ENCODE measurements around the gene PNLDC1. TPM values are rescaled to one million over a fixed set of nuclear protein-coding genes. Genes with fewer than 3 reads are reported as not detected.
A peak's percentile ranks its signal among the peaks of the same experiment; 100 is the strongest.
"Not testable (repeated sequence)": the region's sequence is repeated elsewhere in the genome, so short reads cannot be mapped to it uniquely, and the experiment has no call there.

The PNLDC1 gene
- polyA plus RNA-seq, 10 donors = 0.08 to 1.1 (median 0.37) TPM

DNA sequence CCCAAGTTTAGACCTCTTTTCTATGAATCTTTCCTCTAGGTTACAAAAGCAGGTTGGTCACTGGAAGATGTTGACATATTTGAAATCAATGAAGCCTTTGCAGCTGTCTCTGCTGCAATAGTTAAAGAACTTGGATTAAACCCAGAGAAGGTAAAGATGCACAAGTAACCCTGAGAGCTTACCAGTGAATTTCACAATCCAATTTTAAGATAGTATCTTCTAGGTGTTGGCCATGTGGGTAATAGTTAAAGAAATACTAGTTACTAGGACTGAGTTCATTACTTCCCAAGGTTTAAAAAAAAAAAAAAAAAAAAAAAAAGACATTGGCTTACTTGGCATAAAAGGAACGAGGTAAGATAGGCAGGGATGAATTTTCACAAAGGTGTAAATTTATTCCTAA, 21.9 kb upstream of the PNLDC1 start:
- DNase-seq = no peak

GRCh38 chr6:159778542-159779103, 21.5 kb upstream of the PNLDC1 start:
- no peak for DNase-seq

GRCh38 chr6:159788276-159788675, 11.8 kb upstream of the PNLDC1 start:
- peak in 1 of 3 donors; percentile 7 for DNase-seq

- peak; percentile 15 to 65 (median 34) for DNase-seq
Observed at GRCh38 chr6:159788753-159789376, 11.2 kb upstream of the PNLDC1 start.

DNA sequence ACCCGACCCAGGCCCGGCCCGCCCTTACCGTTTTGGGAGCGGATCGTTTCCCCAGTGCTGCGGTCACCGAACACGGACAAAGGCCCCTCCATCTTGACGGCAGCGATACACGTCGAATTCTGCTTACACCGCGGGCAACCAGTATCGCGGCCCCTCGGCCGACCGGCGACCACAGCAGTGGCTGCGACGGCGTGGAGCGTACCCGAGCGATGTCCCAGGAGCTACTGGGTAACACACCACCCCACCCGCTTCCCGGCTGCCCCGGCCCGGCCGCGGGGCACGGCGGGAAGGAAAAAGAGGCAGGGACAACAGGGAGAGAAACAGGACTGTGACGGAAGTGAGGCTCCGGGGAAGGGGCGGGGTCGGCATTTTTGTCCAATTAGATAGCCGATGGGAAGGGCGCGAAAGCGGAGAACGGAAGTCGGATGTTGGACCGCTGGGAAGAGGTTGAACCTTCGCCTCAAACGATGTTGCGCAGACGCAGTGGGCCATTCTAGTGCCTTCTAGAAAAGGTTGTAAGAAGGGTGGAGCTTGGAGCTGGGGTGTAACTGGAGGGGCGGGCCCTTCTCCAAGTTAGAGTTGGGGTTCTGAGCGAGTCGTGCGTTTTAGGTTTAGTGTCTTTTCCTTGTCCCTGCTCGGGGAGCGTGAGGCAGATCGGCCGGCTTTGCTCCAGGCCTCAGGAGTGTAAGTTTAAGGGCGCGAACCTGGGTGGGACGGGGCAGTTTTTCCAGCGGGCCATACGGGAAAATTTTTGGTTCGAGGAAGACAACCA, 10.5 kb upstream of the PNLDC1 start, which contains the start of gene TCP1:
Gene TCP1 (minus strand): TSS at position 226 of the 772 bp plus-strand sequence. CDS start 134 bp downstream, at position 92.
- peak; percentile 100 for DNase-seq

GRCh38 chr6:159790149-159790955, 9.7 kb upstream of the PNLDC1 start, which contains the start of gene MRPL18:
MRPL18 (plus strand) TSS chr6:159790467; CDS start chr6:159790588, 121 bp downstream.
- peak; percentile 97 to 99 (median 98) for DNase-seq

DNA sequence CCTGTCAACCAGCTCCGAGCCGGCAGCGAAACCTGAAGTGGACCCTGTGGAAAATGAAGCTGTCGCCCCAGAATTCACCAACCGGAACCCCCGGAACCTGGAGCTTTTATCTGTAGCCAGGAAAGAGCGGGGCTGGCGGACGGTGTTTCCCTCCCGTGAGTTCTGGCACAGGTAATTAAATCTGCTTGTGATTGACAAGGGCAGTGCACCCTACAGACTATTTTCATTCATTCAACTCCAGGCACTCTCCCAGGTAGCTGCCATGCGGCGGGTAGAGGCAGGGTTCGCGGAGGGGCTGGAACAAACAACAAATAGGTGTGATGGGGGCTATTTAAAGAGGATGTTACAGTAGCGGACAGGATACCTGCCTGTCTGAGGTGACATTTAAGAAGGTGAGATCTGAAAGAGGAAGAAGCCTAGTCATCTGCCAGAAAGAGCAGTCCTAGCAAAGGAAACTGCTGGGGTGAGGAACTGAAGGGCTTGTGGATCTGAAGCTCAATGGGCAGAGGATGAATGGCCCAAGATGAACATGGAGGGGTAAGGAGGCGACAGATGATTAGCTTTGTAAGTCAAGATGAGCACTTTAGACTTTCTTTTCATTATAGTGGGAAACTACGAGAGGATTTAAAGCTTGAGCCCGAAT, 9.0 kb upstream of the PNLDC1 start:
- peak in 2 of 3 donors; percentile 2 for DNase-seq

DNA sequence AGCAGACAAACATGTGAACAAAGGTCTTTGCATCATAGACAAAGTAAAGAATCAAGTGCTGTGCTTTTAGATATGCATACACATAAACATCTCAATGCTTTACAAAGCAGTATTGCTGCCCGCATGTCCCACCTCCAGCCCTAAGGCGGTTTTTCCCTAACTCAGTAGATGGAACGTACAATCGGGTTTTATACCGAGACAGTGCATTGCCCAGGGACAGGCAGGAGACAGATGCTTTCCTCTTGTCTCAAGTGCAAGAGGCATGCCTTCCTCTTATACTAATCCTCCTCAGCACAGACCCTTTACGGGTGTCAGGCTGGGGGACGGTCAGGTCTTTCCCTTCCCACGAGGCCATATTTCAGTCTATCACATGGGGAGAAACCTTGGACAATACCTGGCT, 5.1 kb upstream of the PNLDC1 start:
- DNase-seq = not testable (repeated sequence)

- DNase-seq = no peak
Observed at GRCh38 chr6:159797554-159797953, 2.5 kb upstream of the PNLDC1 start.

DNA sequence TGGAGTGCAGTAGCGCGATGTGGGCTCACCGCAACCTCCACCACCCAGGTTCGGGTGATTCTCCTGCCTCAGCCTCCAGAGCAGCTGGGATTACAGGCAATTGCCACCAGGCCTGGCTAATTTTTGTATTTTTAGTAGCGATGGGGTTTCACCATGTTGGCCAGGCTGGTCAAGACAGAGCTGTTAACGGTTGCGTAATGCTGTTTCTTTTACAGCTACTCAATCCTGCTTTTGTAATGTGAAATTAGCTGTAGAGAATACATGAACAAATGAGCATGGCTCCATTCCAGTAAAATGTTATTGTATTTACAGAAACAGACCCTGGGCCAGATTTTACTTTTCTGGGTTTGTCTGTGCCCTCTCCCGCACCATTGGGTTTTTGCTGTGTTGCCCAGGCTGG, 1.9 kb downstream of the PNLDC1 start:
- no peak for DNase-seq

DNA sequence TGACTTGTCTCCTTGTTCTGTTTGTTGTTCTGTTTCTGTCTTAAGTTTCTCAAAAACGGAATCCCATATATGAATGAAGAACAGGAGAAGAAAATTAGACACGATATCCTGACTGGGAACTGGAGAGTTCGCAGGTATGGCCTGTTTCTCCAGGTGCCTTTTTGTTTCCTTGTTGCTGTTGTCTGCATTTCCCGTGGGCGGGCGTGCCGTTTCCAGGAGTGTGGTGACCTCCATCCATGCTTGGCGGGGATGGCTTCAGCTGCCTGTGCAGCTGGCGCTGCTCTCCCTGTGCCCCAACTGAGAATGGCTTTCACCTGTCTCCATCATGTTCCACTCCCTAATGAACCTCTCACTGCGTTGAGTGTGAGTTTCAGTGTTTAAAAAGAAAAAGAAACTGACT, 4.4 kb downstream of the PNLDC1 start:
- no peak for DNase-seq

DNA sequence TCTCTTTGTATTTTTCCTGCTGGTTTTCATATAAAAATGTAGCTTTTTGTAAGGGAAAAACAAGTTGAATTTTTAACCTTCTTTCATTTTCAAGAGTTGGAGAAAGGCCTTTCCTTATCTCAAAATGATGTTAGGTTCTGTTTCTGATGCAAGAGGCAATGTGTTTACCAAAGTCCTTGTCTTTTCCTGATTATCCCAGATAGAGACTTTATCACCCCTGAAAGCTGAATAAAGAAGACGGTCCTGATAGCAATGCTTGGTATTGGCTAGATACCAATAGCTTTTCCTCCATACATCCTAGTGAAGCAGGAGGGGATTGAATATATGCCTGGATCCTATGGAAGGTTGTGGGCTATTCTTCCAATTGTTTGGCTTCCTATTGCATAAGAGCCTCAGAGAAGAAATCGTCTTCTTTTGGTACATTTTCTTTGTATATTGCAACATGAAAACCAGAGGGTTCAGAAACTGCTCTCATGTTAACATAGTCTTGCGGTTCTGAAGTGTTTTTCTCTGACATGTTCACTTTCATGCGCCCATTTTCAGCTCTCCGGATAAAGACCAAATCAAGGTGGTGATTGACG, 5.5 kb downstream of the PNLDC1 start:
- no peak for DNase-seq

DNA sequence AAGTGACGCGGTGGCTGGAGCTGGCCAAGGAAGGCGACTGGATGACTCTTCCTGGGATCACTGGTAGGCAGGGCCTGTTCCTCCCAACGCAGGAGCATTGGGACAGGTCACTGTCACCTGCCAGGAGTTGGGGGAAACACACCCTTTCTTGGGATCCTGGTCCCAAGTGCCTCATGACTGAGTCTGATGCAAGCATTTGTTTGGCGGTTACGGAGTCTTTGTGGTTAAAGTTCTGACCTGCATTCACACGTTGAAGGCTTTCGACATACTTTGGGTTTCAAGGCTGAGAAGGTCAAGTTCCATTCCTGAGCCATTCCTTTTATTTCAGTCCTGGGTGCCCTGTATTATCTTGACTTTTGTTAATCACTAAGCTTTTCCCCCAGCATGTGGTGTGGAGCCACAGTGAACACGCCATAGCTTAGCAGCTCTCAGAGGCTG, 6.0 kb downstream of the PNLDC1 start:
- no peak for DNase-seq

DNA sequence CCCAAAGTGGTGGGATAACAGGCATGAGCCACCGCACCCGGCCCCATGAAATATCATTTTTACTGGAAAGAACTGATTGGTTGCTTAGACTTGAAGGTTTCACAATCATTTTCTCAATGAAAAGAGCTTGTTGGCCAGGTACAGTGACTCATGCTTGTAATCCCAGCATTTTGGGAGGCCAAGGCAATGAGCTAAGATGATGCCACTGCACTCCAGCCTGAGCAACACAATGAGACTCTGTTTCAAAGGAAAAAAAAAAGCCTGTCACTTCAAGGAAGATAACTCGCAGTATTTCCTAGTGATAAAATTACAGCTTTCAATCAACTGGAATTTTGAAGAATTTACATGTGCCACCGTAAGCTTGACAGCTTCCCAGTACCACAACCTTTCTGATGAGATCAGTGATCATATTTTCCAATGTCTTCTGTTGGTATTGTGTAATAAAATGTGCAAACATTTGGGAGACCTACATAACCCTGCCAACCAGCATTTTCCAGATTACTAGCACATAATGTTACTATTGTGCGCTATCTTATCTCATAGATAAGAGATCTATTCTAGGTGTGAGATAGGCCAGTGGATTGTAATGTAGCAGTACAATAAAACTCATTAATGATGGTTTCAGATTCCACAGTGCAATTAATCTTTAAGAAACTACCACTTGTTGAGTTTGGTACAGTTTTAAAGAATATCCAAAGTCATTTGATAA, 7.2 kb downstream of the PNLDC1 start:
- no peak for DNase-seq

GRCh38 chr6:159808647-159809046, 8.6 kb downstream of the PNLDC1 start:
- DNase-seq = no peak

GRCh38 chr6:159809149-159809548, 9.1 kb downstream of the PNLDC1 start:
- no peak for DNase-seq

DNA sequence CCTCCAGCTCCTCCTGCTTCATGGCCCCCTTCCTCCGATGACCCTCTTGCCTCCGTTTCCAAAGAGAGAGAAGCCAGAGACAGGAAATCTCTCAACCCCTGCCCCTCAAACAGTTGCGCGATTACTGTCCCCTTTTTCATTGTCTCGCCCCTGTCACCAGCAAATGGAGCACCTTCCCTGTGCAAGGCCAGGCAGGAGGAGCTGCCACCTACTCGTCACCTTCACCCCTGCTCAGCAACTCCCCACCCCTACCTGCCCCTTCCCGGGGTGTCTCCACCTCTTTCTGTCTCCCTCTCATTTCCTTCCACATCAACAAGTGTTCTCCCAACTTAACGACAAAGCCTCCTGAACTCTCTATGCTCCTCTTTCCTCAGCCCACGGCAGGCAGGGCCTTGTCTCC, 13.7 kb downstream of the PNLDC1 start:
- no peak for DNase-seq

GRCh38 chr6:159815410-159815809, 15.3 kb downstream of the PNLDC1 start:
- no peak for DNase-seq

- DNase-seq = not testable (repeated sequence)
Observed at GRCh38 chr6:159816775-159817174, 16.7 kb downstream of the PNLDC1 start.
